Measurements from ENCODE around the gene TBX5. TPM values are rescaled to one million over a fixed set of nuclear protein-coding genes. Genes with fewer than 3 reads are reported as not detected.

TBX5 gene
- total and polyA plus RNA-seq, 2 donors (not counting 1 experiment from before 2014, with no cell fraction given) = 16.8 to 19.4 TPM

DNA sequence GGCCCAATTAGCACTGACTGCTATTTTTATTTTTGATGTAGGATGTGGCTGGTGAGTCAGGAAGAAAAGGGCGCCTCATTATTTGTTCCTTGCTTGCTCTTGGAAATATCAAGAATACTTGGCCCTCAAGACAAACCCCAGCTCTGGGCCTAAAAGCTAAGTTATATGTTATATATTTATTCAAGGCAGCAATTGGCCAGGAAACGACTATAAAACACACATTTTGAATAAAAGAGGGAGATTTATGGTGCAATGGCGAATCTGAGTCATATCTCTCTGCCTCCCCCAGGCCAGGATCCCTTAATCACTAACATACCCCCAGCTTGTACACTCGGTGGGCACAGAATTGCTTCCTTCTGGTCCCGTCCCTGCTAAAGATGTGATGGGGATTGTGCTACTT is 63.3 kb downstream of the TBX5 start:
- Histone ChIP-seq H3K79me2 (ENCODE audit: control insufficient read depth, insufficient read depth, low read length) (no peaks in the 10 kb centered on the region), H4K20me1 (ENCODE audit: control insufficient read depth, extremely low read depth, insufficient read depth, low read length) (no peaks in the 10 kb centered on the region), H3K4me3 (replicated peaks in 1 of 4; ENCODE audit: control extremely low read depth in 1 of 4, insufficient read depth in 1 of 4, low read depth in 3 of 4, low read length in 4 of 4) (no peak overlapping the region), H3K4me2 (ENCODE audit: extremely low read depth, insufficient read depth, low read length) (no peak overlapping the region), H3K27ac (ENCODE audit: insufficient read depth, low read length) (no peak overlapping the region), H2AFZ (ENCODE audit: low read length) (no peak overlapping the region), H3K9me3 (ENCODE audit: control insufficient read depth, insufficient read depth, low read depth, low read length) (no peaks in the 10 kb centered on the region), H3K27me3 (ENCODE audit: control insufficient read depth, insufficient read depth, low read length) (no peaks in the 10 kb centered on the region), H3K36me3 (ENCODE audit: control insufficient read depth, insufficient read depth, low read length) (no peaks in the 10 kb centered on the region), H3K4me1 (ENCODE audit: control insufficient read depth, extremely low read depth, insufficient read depth, low read length) (peaks cover 7% of the 10 kb centered on the region), H3K9ac (ENCODE audit: insufficient read depth, low read length) (no peak overlapping the region)
- no peak for DNase-seq (ENCODE audit: low read depth in 2 of 2)
- TF ChIP-seq EZH2 (IDR thresholded peaks at IDR 0.05; ENCODE audit: low read length, missing control alignments) (no peak), CTCF (conservative IDR thresholded peaks at IDR 0.05 in 1 of 2, IDR thresholded peaks at IDR 0.05 in 1 of 2; ENCODE audit: low read depth in 1 of 2, low read length in 2 of 2) (no peak)

- no peak overlapping the region for H3K4me2 ChIP-seq (ENCODE audit: extremely low read depth, insufficient read depth, low read length)
- H2AFZ ChIP-seq (ENCODE audit: low read length) = no peak overlapping the region
- H3K4me3 ChIP-seq (replicated peaks in 1 of 4; ENCODE audit: control extremely low read depth in 1 of 4, insufficient read depth in 1 of 4, low read depth in 3 of 4, low read length in 4 of 4) = no peak overlapping the region
- peaks cover 7% of the 10 kb centered on the region for H3K4me1 ChIP-seq (ENCODE audit: control insufficient read depth, extremely low read depth, insufficient read depth, low read length)
- H3K27me3 ChIP-seq (ENCODE audit: control insufficient read depth, insufficient read depth, low read length) = no peaks in the 10 kb centered on the region
- no peak for DNase-seq (ENCODE audit: low read depth in 2 of 2)
- no peaks in the 10 kb centered on the region for H4K20me1 ChIP-seq (ENCODE audit: control insufficient read depth, extremely low read depth, insufficient read depth, low read length)
- no peaks in the 10 kb centered on the region for H3K36me3 ChIP-seq (ENCODE audit: control insufficient read depth, insufficient read depth, low read length)
- H3K79me2 ChIP-seq (ENCODE audit: control insufficient read depth, insufficient read depth, low read length) = no peaks in the 10 kb centered on the region
- H3K9ac ChIP-seq (ENCODE audit: insufficient read depth, low read length) = no peak overlapping the region
- no peak overlapping the region for H3K27ac ChIP-seq (ENCODE audit: insufficient read depth, low read length)
- H3K9me3 ChIP-seq (ENCODE audit: control insufficient read depth, insufficient read depth, low read depth, low read length) = no peaks in the 10 kb centered on the region
- TF ChIP-seq CTCF (conservative IDR thresholded peaks at IDR 0.05 in 1 of 2, IDR thresholded peaks at IDR 0.05 in 1 of 2; ENCODE audit: low read depth in 1 of 2, low read length in 2 of 2) (no peak), EZH2 (IDR thresholded peaks at IDR 0.05; ENCODE audit: low read length, missing control alignments) (no peak)
Measured at GRCh38 chr12:114341635-114342034, 64.3 kb downstream of the TBX5 start.

DNA sequence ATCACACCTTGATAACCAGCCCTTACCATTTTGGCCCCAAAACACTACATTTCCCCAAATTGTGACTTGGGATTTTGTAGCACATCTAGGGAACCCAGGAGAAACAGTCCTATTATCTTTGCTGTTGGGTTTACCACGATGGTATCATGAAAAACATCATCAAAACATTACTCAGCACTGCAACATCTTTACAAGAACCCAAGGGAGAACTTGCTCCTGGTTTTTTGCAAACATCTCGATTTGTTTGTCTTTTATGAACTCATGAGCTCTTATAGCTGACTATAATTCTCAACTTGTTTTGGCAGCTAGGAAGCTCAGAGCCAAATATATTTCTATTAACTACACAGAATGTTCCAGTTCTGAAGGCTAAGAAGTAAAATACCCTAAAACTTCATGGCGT is 65.7 kb downstream of the TBX5 start:
- TF ChIP-seq EZH2 (IDR thresholded peaks at IDR 0.05; ENCODE audit: low read length, missing control alignments) (no peak), CTCF (conservative IDR thresholded peaks at IDR 0.05 in 1 of 2, IDR thresholded peaks at IDR 0.05 in 1 of 2; ENCODE audit: low read depth in 1 of 2, low read length in 2 of 2) (no peak)
- H3K4me3 ChIP-seq (replicated peaks in 1 of 4; ENCODE audit: control extremely low read depth in 1 of 4, insufficient read depth in 1 of 4, low read depth in 3 of 4, low read length in 4 of 4) = no peak overlapping the region
- no peaks in the 10 kb centered on the region for H4K20me1 ChIP-seq (ENCODE audit: control insufficient read depth, extremely low read depth, insufficient read depth, low read length)
- no peaks in the 10 kb centered on the region for H3K36me3 ChIP-seq (ENCODE audit: control insufficient read depth, insufficient read depth, low read length)
- H3K9me3 ChIP-seq (ENCODE audit: control insufficient read depth, insufficient read depth, low read depth, low read length) = no peaks in the 10 kb centered on the region
- no peak overlapping the region for H2AFZ ChIP-seq (ENCODE audit: low read length)
- no peaks in the 10 kb centered on the region for H3K79me2 ChIP-seq (ENCODE audit: control insufficient read depth, insufficient read depth, low read length)
- no peak overlapping the region for H3K27ac ChIP-seq (ENCODE audit: insufficient read depth, low read length)
- DNase-seq (ENCODE audit: low read depth in 2 of 2) = peak in 1 of 2 donors; percentile 41
- no peaks in the 10 kb centered on the region for H3K27me3 ChIP-seq (ENCODE audit: control insufficient read depth, insufficient read depth, low read length)
- no peak overlapping the region for H3K4me2 ChIP-seq (ENCODE audit: extremely low read depth, insufficient read depth, low read length)
- H3K9ac ChIP-seq (ENCODE audit: insufficient read depth, low read length) = no peak overlapping the region
- peaks cover 7% of the 10 kb centered on the region for H3K4me1 ChIP-seq (ENCODE audit: control insufficient read depth, extremely low read depth, insufficient read depth, low read length)
